GM12878 (cell line): Measurements from ENCODE around the gene SLC13A3. TPM values are rescaled to one million over a fixed set of nuclear protein-coding genes. Genes with fewer than 3 reads are reported as not detected.

Source experiments
- ATF7 ChIP-seq: fragments of 450-650 bp; IDR thresholded peaks from 2 replicates; pipeline ENCODE4 v1.6.1; 2016; ENCODE audit warnings: low read depth, mild to moderate bottlenecking
- CHD2 ChIP-seq: IDR thresholded peaks from 2 replicates; pipeline ENCODE4 v1.6.1; 2011; ENCODE audit warnings: low read depth, low read length, improper control_type of control experiment, borderline replicate concordance
- E2F4 ChIP-seq: IDR thresholded peaks from 2 replicates; pipeline ENCODE4 v1.6.1; 2012; ENCODE audit warnings: low read depth, low read length, improper control_type of control experiment
- FOXM1 ChIP-seq: IDR thresholded peaks from 2 replicates; pipeline ENCODE4 v1.6.1; 2012; ENCODE audit warnings: low read depth, mild to moderate bottlenecking, inconsistent platforms, low read length, moderate library complexity
- KLF5 ChIP-seq: fragments of 450-650 bp; IDR thresholded peaks from 2 replicates; pipeline ENCODE4 v1.6.1; 2014; ENCODE audit warnings: mild to moderate bottlenecking; ENCODE audit not compliant: partially characterized antibody
- NBN ChIP-seq: fragments of 450-650 bp; IDR thresholded peaks from 2 replicates; pipeline ENCODE4 v1.6.1; 2016
- NFYB ChIP-seq: IDR thresholded peaks from 2 replicates; pipeline ENCODE4 v1.6.1; 2011; ENCODE audit warnings: low read depth, mild to moderate bottlenecking, low read length, improper control_type of control experiment, moderate library complexity; ENCODE audit not compliant: insufficient read depth
- POLR2A ChIP-seq: IDR thresholded peaks from 2 replicates; pipeline ENCODE4 v1.6.1; 2011; ENCODE audit warnings: low read depth, mild to moderate bottlenecking, low read length
- SRF ChIP-seq, 2 experiments: IDR thresholded peaks; 2 replicates each; pipeline ENCODE4 v1.6.1; 2011; ENCODE audit warnings: low read depth in 2 of 2, low read length in 2 of 2, mild to moderate bottlenecking in 1 of 2, moderate library complexity in 1 of 2
- SUPT20H ChIP-seq: IDR thresholded peaks from 2 replicates; pipeline ENCODE4 v1.6.1; 2011; ENCODE audit warnings: low read depth, mild to moderate bottlenecking, low read length, moderate library complexity, borderline replicate concordance; ENCODE audit not compliant: control insufficient read depth
- TCF12 ChIP-seq: IDR thresholded peaks from 2 replicates; pipeline ENCODE4 v1.6.1; 2011; ENCODE audit warnings: low read depth, mild to moderate bottlenecking, low read length
- USF2 ChIP-seq: IDR thresholded peaks from 2 replicates; pipeline ENCODE4 v1.6.1; 2011; ENCODE audit warnings: low read depth, low read length, improper control_type of control experiment, borderline replicate concordance
- ZNF622 ChIP-seq: fragments of 450-650 bp; IDR thresholded peaks from 2 replicates; pipeline ENCODE4 v1.6.1; 2017; ENCODE audit warnings: mild to moderate bottlenecking, inconsistent platforms
- polyA plus RNA-seq, 11 experiments: library from polyadenylated mRNA; depleted of rRNA in 4 of 11; unstranded in 6 of 11; stranded (reverse) in 5 of 11; fragments of >200 nt; fragmentation: Nextera tagmentation in 4 of 11; fragmentation: Illumina TruSeq in 1 of 11; extraction: Ambion mirVana in 4 of 11; extraction: Trizol in 1 of 11; gene quantifications; 1 replicate in 1 of 11; 2 replicates in 10 of 11; pipeline versions ENCODE4 v1.2.1 to v1.2.3, GENCODE V29; 2011 to 2016; ENCODE audit warnings: inconsistent platforms in 2 of 11, missing spikeins in 2 of 11, low read depth in 1 of 11
- total RNA-seq, 4 experiments: library from RNA; depleted of rRNA in 3 of 4; stranded (reverse); fragments of >200 nt in 3 of 4; fragmentation: Illumina TruSeq in 1 of 4; extraction: Trizol in 1 of 4; gene quantifications; 2 replicates each; pipeline versions ENCODE4 v1.2.1 to v1.2.3, GENCODE V29; 2013 to 2021
- TF ChIP-seq, protein P1 (sequence below): fragments of 450-650 bp; IDR thresholded peaks from 2 replicates; pipeline ENCODE4 v1.6.1; 2014; ENCODE audit warnings: mild to moderate bottlenecking
- TF ChIP-seq, protein P2 (sequence below): fragments of 450-650 bp; IDR thresholded peaks from 2 replicates; pipeline ENCODE4 v1.6.1; 2017; ENCODE audit warnings: mild to moderate bottlenecking, low read depth, inconsistent platforms; ENCODE audit not compliant: poor library complexity, severe bottlenecking
- TF ChIP-seq, protein P3 (sequence below): fragments of 450-650 bp; IDR thresholded peaks from 2 replicates; pipeline ENCODE4 v1.6.1; 2016; ENCODE audit warnings: mild to moderate bottlenecking
- TF ChIP-seq, protein P4 (sequence below): IDR thresholded peaks from 2 replicates; pipeline ENCODE4 v1.6.1; 2012; ENCODE audit warnings: mild to moderate bottlenecking, low read depth, low read length

The SLC13A3 gene
- total and polyA plus RNA-seq, 10 of the 15 experiments (the other 5 are each of a cell fraction or from before 2014, with no cell fraction given) = 0.03 to 0.76 (median 0.07) TPM; not detected in 4

DNA sequence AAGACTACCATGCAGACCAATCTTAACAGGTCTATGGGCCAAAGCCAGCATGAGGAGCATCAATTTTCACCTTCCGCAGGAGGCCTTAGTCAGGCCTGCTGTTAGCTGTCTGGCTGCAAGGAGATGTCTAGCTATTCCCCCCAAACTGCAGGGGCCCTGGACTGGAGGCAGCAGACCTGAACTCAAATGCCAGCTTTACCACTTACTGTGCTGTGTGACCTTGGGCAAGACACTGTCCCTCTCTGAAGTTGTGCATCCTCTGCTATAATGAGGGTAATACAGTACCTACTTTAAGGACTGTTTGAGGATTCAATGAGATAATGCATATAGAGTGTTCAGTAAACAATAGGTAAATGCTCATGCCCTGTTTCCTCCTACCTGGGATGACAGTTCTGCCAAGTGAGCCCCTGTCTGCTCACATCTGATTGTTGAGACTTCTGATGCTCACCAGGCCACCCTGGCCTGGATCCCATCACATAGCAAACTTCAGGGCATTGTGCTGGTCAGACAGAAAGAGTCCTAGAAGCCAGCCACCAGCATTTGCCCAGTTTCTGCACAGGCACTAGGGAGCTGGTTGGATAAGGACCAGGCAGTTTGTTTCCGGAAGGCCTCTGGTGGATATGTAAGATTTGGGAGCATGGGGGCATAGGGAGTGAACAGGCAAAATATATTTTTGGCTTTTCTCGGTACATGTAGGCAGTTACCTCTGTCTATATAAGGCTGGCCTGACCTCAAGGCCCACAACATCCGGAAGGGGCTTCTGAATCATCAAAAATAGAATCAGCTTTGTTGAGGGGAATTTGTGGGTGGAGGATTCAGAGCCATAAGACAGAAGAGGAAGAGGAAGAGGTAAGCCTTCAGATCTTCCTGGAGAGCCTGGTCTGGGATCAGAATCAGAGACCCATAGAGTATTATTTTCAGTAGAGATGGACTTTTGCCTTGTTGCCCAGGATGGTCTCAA, 98.5 kb downstream of the SLC13A3 start (continued):
- TF ChIP-seq FOXM1 (peak; percentile 91), POLR2A (no peak), NFYB (no peak), SRF (IDR thresholded peaks at IDR 0.05; ENCODE audit: low read depth in 2 of 2, low read length in 2 of 2) (peak; percentile 73 to 95), SUPT20H (no peak), E2F4 (no peak), NBN (0 out of 2 replicates have a peak, but pooled peaks have one; percentile 24), CHD2 (0 out of 2 replicates have a peak, but pooled peaks have one; percentile 18), TCF12 (0 out of 2 replicates have a peak, but pooled peaks have one; percentile 38), KLF5 (no peak), ZNF622 (no peak), ATF7 (peak; percentile 40; the same call in 1 of the 2 replicates), USF2 (no peak)
- TF ChIP-seq, protein P1, sequence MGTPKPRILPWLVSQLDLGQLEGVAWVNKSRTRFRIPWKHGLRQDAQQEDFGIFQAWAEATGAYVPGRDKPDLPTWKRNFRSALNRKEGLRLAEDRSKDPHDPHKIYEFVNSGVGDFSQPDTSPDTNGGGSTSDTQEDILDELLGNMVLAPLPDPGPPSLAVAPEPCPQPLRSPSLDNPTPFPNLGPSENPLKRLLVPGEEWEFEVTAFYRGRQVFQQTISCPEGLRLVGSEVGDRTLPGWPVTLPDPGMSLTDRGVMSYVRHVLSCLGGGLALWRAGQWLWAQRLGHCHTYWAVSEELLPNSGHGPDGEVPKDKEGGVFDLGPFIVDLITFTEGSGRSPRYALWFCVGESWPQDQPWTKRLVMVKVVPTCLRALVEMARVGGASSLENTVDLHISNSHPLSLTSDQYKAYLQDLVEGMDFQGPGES = no peak
- TF ChIP-seq, protein P2, sequence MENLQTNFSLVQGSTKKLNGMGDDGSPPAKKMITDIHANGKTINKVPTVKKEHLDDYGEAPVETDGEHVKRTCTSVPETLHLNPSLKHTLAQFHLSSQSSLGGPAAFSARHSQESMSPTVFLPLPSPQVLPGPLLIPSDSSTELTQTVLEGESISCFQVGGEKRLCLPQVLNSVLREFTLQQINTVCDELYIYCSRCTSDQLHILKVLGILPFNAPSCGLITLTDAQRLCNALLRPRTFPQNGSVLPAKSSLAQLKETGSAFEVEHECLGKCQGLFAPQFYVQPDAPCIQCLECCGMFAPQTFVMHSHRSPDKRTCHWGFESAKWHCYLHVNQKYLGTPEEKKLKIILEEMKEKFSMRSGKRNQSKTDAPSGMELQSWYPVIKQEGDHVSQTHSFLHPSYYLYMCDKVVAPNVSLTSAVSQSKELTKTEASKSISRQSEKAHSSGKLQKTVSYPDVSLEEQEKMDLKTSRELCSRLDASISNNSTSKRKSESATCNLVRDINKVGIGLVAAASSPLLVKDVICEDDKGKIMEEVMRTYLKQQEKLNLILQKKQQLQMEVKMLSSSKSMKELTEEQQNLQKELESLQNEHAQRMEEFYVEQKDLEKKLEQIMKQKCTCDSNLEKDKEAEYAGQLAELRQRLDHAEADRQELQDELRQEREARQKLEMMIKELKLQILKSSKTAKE = peak; percentile 32
- TF ChIP-seq, protein P3, sequence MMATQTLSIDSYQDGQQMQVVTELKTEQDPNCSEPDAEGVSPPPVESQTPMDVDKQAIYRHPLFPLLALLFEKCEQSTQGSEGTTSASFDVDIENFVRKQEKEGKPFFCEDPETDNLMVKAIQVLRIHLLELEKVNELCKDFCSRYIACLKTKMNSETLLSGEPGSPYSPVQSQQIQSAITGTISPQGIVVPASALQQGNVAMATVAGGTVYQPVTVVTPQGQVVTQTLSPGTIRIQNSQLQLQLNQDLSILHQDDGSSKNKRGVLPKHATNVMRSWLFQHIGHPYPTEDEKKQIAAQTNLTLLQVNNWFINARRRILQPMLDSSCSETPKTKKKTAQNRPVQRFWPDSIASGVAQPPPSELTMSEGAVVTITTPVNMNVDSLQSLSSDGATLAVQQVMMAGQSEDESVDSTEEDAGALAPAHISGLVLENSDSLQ = no peak
- TF ChIP-seq, protein P4, sequence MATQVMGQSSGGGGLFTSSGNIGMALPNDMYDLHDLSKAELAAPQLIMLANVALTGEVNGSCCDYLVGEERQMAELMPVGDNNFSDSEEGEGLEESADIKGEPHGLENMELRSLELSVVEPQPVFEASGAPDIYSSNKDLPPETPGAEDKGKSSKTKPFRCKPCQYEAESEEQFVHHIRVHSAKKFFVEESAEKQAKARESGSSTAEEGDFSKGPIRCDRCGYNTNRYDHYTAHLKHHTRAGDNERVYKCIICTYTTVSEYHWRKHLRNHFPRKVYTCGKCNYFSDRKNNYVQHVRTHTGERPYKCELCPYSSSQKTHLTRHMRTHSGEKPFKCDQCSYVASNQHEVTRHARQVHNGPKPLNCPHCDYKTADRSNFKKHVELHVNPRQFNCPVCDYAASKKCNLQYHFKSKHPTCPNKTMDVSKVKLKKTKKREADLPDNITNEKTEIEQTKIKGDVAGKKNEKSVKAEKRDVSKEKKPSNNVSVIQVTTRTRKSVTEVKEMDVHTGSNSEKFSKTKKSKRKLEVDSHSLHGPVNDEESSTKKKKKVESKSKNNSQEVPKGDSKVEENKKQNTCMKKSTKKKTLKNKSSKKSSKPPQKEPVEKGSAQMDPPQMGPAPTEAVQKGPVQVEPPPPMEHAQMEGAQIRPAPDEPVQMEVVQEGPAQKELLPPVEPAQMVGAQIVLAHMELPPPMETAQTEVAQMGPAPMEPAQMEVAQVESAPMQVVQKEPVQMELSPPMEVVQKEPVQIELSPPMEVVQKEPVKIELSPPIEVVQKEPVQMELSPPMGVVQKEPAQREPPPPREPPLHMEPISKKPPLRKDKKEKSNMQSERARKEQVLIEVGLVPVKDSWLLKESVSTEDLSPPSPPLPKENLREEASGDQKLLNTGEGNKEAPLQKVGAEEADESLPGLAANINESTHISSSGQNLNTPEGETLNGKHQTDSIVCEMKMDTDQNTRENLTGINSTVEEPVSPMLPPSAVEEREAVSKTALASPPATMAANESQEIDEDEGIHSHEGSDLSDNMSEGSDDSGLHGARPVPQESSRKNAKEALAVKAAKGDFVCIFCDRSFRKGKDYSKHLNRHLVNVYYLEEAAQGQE = no peak
